ENCODE results near the gene ATXN1.

The ATXN1 gene

DNA sequence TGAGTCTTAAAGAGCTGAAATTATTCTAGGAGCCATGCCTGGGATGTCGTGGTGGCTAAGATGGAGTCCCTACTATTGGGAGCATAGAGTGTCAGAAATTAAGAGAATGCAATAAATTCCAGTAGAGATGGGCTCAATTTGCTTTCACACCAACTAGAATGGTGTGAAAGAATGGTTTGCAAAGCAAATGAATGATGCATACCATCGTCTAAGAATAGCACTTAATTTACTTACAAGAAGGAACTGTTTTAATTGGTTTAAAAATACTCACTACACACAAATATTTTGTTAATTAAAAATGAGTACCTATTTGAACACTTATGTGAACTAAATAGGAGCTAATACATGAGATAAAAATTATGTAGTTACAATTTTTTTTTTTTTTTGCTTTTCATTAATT is 390.3 kb downstream of the ATXN1 start:
- TF ChIP-seq, protein P1, sequence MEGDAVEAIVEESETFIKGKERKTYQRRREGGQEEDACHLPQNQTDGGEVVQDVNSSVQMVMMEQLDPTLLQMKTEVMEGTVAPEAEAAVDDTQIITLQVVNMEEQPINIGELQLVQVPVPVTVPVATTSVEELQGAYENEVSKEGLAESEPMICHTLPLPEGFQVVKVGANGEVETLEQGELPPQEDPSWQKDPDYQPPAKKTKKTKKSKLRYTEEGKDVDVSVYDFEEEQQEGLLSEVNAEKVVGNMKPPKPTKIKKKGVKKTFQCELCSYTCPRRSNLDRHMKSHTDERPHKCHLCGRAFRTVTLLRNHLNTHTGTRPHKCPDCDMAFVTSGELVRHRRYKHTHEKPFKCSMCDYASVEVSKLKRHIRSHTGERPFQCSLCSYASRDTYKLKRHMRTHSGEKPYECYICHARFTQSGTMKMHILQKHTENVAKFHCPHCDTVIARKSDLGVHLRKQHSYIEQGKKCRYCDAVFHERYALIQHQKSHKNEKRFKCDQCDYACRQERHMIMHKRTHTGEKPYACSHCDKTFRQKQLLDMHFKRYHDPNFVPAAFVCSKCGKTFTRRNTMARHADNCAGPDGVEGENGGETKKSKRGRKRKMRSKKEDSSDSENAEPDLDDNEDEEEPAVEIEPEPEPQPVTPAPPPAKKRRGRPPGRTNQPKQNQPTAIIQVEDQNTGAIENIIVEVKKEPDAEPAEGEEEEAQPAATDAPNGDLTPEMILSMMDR (IDR thresholded peaks at IDR 0.05; ENCODE audit: borderline replicate concordance, insufficient read depth, low read depth, low read length), result no peak
- H3K4me3 ChIP-seq (ENCODE audit: low read depth, low read length), result no peak overlapping the region

DNA sequence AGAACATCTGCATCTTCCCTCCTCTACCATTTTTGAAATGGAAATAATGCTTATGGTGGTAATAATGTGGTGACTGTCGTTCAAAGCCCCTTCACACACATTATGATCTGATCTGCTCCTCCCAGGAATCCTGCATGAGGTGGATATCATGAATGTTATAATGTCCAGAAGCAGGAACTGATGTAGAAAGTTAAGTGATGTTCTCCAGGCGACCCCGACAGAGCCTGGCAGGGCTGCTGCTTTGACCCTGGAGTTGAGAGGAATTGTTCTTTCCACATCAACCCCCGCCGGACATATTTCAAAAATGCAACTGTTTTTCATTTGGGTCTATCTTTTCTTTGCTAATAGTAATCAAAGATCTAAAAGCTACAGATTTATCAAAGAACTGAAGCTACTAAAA is 391.3 kb downstream of the ATXN1 start:
- TF ChIP-seq, protein P1 (IDR thresholded peaks at IDR 0.05; ENCODE audit: borderline replicate concordance, insufficient read depth, low read depth, low read length), result no peak
- H3K4me3 ChIP-seq (ENCODE audit: low read depth, low read length), result no peak overlapping the region

DNA sequence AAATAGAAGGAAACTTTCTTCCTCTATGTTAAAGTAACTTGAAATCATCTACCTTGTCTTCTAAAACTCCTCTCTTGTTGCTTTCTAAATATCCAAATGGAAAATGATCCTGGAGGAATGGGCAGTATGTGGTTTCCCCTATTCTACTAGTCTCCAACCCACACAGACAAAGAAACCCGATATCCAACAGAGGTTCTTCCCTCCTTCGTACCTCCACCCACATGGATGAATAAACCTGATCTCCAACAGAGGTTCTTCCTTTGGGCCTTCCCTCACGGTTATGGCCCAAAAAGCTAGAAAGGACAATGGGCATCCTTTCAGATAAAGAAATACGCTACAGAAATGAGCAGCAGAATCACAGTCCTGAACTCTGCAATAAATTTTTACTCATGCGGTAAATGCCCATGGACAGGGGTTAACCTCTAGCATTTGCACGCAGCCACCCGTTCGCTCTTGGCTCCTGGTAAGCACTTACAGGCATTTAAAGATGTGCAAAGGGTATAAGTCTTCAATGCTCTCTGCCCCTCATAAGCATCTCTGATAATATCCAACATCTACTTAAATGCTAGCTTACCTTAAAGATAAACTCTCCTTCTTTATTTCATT is 392.0 kb downstream of the ATXN1 start:
- TF ChIP-seq, protein P1 (IDR thresholded peaks at IDR 0.05; ENCODE audit: borderline replicate concordance, insufficient read depth, low read depth, low read length), result no peak
- no peak overlapping the region for H3K4me3 ChIP-seq (ENCODE audit: low read depth, low read length)

DNA sequence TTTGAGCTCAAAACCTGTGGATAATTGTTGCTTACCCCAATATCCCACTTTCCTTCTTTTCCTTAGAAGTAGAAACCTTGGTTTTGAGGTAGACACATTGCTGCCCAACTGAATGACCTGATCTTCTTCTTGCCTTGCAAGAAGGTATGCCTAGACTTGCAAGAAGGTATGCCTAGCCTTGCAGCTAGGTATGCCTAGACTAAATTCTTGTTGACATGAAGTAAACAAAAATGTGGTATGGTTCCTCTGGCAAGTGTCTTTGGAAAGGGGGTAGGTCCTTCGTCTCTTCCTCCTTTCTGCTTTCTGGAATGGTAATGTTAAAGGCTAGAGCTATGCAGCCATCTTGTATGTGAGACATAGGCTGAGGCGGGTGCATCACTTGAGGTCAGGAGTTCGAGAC is 393.7 kb downstream of the ATXN1 start:
- TF ChIP-seq, protein P1 (IDR thresholded peaks at IDR 0.05; ENCODE audit: borderline replicate concordance, insufficient read depth, low read depth, low read length), result no peak
- no peak overlapping the region for H3K4me3 ChIP-seq (ENCODE audit: low read depth, low read length)

DNA sequence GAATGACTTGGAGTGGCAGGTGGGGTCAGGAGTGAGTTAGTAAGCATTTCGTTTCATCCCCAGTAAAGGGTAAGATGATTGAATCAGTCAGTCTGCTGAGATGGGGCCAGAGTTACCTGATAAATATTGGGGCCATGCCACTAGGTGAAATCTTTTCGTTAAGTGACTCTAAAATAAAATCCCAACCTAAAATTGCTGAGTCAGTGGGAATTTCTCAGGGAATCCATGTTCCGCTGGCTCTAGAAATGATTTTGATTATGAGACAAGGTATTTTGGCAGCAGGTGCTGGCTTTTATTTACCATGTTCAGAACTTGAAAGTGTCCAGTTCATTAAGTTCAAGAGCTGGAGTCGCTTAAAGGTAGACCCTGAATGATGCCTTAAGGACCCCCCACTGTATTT is 397.5 kb downstream of the ATXN1 start:
- TF ChIP-seq, protein P1 (IDR thresholded peaks at IDR 0.05; ENCODE audit: borderline replicate concordance, insufficient read depth, low read depth, low read length), result no peak
- H3K4me3 ChIP-seq (ENCODE audit: low read depth, low read length), result no peak overlapping the region

DNA sequence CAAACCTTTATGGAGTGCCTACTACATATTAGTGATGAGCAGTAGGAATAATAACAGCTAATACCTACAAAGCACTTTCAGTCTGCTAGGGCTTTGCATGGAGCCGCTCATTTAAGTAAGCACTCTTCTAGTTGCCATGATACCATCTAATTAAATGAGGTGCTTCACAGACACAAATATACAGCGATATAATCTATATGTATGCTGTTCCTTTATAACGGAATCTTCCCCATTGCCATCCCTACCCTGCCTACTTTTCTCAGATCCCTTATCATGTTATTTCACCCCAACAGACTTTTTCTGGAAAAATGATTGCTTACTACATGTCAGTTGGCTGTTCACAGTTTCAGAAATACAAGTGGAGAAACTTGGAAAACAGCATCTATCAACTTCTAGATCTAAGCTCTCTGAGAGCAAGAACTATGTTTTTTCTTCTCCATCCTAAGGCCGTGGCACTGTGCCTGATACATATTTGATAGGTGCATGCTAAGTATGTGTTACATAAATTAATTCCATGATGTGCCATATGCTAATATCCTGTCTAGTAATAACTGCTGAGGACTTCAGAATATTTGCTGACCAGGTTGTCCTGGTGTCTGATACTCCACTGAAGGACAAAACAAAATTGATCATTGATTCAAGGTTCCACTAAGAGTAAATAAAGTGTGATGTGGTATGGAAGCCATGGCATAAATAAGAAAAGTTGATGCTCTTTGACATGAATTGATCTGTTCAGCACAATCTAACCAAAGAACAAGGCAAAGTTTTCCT is 398.3 kb downstream of the ATXN1 start:
- no peak overlapping the region for H3K4me3 ChIP-seq (ENCODE audit: low read depth, low read length)
- TF ChIP-seq, protein P1 (IDR thresholded peaks at IDR 0.05; ENCODE audit: borderline replicate concordance, insufficient read depth, low read depth, low read length), result no peak

DNA sequence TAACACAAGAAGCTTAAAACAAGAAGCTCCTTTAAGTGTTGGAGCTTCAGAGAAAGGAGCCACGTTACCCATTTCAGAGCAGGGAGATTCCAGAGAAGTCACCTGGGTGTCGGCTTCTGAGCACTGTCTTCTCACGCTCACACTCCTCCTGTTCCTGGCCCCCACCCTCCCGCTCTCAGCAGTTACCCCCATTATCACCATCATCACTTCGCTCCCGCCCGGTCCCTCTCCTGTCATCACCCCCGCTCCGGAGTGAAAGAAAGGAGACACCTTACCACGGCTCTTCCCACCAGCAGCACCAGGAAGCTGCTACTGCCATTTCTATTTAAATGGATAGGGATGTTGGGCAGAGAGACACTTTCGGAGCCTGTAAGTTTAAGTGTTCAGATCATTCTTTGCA is 399.0 kb downstream of the ATXN1 start:
- TF ChIP-seq, protein P1 (IDR thresholded peaks at IDR 0.05; ENCODE audit: borderline replicate concordance, insufficient read depth, low read depth, low read length), result no peak
- H3K4me3 ChIP-seq (ENCODE audit: low read depth, low read length), result no peak overlapping the region

Data from GM12875 (cell line).